Measurements from ENCODE around the gene LLCFC1. TPM values are rescaled to one million over a fixed set of nuclear protein-coding genes. Genes with fewer than 3 reads are reported as not detected.

Gene LLCFC1
- polyA plus RNA-seq, 1 donor from 2014 or later: not detected

GRCh38 chr7:142899661-142900060 lies 39.6 kb upstream of the LLCFC1 start:
- no peak overlapping the region for H3K4me3 ChIP-seq (ENCODE audit: low read length)
- no peak overlapping the region for H3K9ac ChIP-seq (ENCODE audit: low read length)
- no peaks in the 10 kb centered on the region for H3K36me3 ChIP-seq (ENCODE audit: insufficient read depth, low read length)
- no peaks in the 10 kb centered on the region for H3K9me2 ChIP-seq (ENCODE audit: insufficient read depth, low read length)
- H3K27me3 ChIP-seq (ENCODE audit: insufficient read depth, low read depth, low read length): no peaks in the 10 kb centered on the region
- H3K9me3 ChIP-seq (ENCODE audit: low read length): peaks cover 5% of the 10 kb centered on the region
- no peaks in the 10 kb centered on the region for H3K79me2 ChIP-seq (replicated peaks; ENCODE audit: insufficient read depth, low read length)
- no peaks in the 10 kb centered on the region for H4K20me1 ChIP-seq (ENCODE audit: insufficient read depth)
- no peak overlapping the region for H3K27ac ChIP-seq (ENCODE audit: low read length)
- H3F3A ChIP-seq (ENCODE audit: insufficient read depth, low read length, poor library complexity, severe bottlenecking): no peaks in the 10 kb centered on the region
- no peak overlapping the region for H3K4me2 ChIP-seq (ENCODE audit: low read length)
- TF ChIP-seq CTCF (IDR thresholded peaks at IDR 0.05; ENCODE audit: poor library complexity, severe bottlenecking) (no peak), POLR2AphosphoS5 (IDR thresholded peaks at IDR 0.05) (no peak)
- no peak overlapping the region for H2AFZ ChIP-seq (ENCODE audit: low read depth, low read length)

GRCh38 chr7:142901426-142902259 lies 37.6 kb upstream of the LLCFC1 start:
- Histone ChIP-seq H3K4me2 (ENCODE audit: low read length) (no peak overlapping the region), H3K9me2 (ENCODE audit: insufficient read depth, low read length) (no peaks in the 10 kb centered on the region), H3K4me3 (ENCODE audit: low read length) (no peak overlapping the region), H3F3A (ENCODE audit: insufficient read depth, low read length, poor library complexity, severe bottlenecking) (no peaks in the 10 kb centered on the region), H3K9me3 (ENCODE audit: low read length) (peaks cover 6% of the 10 kb centered on the region), H2AFZ (ENCODE audit: low read depth, low read length) (no peak overlapping the region), H4K20me1 (ENCODE audit: insufficient read depth) (no peaks in the 10 kb centered on the region), H3K27ac (ENCODE audit: low read length) (no peak overlapping the region), H3K9ac (ENCODE audit: low read length) (no peak overlapping the region), H3K36me3 (ENCODE audit: insufficient read depth, low read length) (no peaks in the 10 kb centered on the region), H3K79me2 (replicated peaks; ENCODE audit: insufficient read depth, low read length) (no peaks in the 10 kb centered on the region), H3K27me3 (ENCODE audit: insufficient read depth, low read depth, low read length) (no peaks in the 10 kb centered on the region)
- no peak for TF ChIP-seq TAF1 (IDR thresholded peaks at IDR 0.05; ENCODE audit: low read depth)
- TF ChIP-seq MXI1 (conservative IDR thresholded peaks at IDR 0.05; ENCODE audit: poor library complexity, severe bottlenecking): no peak
- TF ChIP-seq CTCF (IDR thresholded peaks at IDR 0.05; ENCODE audit: poor library complexity, severe bottlenecking): no peak
- TF ChIP-seq POLR2AphosphoS5 (IDR thresholded peaks at IDR 0.05): no peak
- no peak for TF ChIP-seq EP300 (conservative IDR thresholded peaks at IDR 0.05; ENCODE audit: poor library complexity, severe bottlenecking)
- TF ChIP-seq RAD21 (conservative IDR thresholded peaks at IDR 0.05): no peak
- TF ChIP-seq SMC3 (conservative IDR thresholded peaks at IDR 0.05; ENCODE audit: poor library complexity): no peak
- no peak for TF ChIP-seq REST (IDR thresholded peaks at IDR 0.05; ENCODE audit: borderline replicate concordance)
- TF ChIP-seq EZH2 (IDR thresholded peaks at IDR 0.05; ENCODE audit: borderline replicate concordance, insufficient read depth, low read length, poor library complexity, severe bottlenecking): no peak
